VCaP (cell line): ENCODE results near the gene ACBD6.

Experiments
- H3K27ac ChIP-seq: fragments of 450-650 bp; 2 replicates; pipeline ENCODE4 v1.5.1; 2017
- TF ChIP-seq, protein P1 (sequence below): fragments of 450-650 bp; conservative IDR thresholded peaks from 2 replicates; pipeline ENCODE4 v1.5.1; 2017; ENCODE audit warnings: mild to moderate bottlenecking, moderate library complexity

Gene ACBD6

DNA sequence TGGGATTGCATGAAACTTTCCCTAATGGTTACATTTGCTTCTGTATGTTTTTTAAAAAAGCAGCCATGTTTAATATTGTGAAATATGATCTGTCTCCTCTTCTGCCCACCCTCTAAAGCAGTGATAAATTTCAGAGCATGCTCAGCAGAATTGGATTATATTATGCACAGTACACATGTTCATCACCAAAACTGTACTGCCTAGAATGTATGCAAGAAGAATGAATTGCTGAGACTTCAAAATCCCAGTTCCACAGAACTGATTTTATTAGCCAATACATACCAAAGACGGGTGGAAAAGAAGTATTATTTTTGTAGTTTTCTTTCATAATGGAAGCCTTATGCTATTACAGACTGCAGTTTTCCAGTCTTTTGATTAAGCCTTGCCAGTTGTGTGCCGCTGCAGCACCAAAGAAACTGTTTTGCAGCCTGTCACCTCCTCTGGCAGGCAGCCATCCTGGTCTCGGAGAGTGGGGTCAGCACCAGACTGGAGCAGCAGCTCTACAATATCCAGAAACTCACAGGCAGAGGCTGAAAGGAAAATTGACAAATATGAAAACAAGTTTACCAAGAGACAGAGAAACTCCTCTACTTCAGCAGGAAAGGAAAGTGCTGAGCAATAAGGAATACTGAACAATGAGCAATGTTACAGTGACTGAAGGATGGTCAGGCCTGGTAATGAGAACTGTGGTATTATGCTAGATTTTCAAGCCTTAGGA, 214.2 kb downstream of the ACBD6 start:
- H3K27ac ChIP-seq = no peak overlapping the region
- TF ChIP-seq, protein P1, sequence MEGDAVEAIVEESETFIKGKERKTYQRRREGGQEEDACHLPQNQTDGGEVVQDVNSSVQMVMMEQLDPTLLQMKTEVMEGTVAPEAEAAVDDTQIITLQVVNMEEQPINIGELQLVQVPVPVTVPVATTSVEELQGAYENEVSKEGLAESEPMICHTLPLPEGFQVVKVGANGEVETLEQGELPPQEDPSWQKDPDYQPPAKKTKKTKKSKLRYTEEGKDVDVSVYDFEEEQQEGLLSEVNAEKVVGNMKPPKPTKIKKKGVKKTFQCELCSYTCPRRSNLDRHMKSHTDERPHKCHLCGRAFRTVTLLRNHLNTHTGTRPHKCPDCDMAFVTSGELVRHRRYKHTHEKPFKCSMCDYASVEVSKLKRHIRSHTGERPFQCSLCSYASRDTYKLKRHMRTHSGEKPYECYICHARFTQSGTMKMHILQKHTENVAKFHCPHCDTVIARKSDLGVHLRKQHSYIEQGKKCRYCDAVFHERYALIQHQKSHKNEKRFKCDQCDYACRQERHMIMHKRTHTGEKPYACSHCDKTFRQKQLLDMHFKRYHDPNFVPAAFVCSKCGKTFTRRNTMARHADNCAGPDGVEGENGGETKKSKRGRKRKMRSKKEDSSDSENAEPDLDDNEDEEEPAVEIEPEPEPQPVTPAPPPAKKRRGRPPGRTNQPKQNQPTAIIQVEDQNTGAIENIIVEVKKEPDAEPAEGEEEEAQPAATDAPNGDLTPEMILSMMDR = no peak

DNA sequence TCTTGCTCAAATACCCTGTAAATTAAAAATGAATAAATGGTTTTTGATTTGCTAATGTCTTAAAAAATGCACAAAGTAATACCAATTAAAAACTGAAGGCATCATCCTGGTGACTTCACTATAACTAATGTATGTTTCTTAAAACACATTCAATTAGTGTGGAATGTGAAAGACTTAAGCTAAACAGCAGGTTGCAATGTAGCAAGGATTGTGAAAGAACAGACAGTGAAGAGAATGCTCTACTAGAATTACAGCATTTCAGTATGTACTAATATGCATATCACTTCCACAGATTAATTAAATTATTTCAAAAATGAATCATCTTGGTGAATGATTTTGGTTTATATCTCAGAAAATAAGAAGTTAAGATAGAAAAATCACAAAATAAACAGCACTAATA, 216.0 kb downstream of the ACBD6 start:
- H3K27ac ChIP-seq = no peak overlapping the region
- TF ChIP-seq, protein P1 = no peak

DNA sequence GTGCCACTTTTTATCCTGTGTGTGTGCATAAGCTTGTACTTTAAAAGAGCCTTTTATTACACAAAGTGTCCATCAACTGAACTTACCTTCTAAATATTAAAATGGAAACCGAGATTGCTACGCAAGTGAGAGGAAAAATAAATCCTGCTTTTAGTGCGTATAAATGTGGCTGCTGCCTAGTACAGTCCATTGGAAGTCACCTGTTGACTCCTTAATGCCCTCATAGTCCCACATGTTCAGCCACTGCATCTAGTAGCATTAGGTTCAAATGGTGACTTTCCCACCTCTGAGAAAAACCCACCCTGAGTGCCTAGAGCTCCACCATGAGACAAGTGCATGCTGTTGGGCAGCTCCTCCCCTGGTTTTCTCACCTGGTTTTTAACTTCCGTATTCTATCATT, 219.3 kb downstream of the ACBD6 start:
- H3K27ac ChIP-seq = no peak overlapping the region
- TF ChIP-seq, protein P1 = no peak

DNA sequence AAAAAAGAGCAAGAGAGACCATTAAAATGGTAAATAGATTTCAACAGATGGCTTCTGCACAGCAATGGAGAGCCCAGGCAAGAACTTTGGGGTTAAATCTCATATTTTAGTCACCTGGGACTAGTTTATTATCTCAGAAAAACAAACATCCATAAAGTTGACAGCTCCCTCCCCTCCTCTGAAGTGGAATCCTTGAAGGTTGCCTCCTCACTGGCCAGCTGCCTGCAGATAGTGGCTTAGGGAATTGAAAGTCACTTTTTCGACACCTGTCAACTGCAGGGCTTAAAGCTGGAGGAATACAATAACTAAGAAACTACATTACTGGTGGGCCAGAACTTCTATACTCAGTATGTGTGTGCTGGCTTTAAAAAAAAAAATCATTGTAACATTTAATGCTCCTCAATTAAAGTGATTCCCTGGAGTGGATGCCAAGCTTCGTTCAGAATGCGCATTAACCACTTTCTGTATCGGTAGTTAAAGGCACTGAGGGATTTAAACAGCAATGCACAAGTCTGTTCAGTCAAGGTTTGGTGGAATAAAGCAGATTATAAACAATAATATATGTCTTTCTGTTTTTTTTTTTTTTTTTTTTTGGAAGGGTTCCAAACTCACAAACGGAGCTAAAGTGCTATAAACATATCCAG, 219.9 kb downstream of the ACBD6 start:
- TF ChIP-seq, protein P1 = no peak
- no peak overlapping the region for H3K27ac ChIP-seq

DNA sequence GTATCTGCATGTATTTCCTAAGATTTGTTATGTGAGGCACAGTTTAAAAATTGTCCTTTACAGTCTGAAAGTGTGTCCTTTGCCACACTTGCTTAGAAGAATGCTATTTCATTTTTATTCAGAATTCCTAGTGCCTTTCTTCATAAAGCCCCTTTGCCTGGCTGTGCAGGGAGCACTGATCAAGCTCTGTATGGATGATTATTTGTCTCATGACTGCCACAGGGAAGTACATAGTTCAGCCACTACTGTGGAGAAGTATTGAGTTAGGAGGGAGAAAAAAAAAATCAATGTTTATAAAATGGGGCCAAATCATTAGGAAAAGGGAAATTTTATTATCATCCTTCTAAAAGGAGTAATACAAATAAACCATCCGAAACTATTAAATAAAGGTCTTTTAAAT, 220.9 kb downstream of the ACBD6 start:
- TF ChIP-seq, protein P1 = no peak
- H3K27ac ChIP-seq = no peak overlapping the region

DNA sequence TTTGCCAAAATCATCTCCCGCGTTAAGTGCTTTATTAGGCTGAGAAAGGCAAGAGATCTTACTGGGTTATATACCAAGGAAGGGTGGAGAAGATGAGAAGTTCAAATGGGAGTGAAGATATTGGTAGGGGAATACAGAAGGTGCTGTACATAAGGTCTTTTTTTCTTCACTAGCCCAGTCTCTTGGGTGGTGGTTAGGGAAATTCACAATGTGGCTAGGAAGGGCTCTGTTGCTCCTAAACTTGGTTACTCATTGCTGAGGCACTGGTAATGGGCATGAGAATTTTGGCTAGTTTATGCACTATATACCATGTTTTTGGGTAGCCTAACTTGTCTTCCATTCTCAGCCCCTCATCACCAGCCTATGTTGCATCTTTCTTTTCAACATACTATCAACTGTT, 221.8 kb downstream of the ACBD6 start:
- TF ChIP-seq, protein P1 = no peak
- H3K27ac ChIP-seq = no peak overlapping the region

DNA sequence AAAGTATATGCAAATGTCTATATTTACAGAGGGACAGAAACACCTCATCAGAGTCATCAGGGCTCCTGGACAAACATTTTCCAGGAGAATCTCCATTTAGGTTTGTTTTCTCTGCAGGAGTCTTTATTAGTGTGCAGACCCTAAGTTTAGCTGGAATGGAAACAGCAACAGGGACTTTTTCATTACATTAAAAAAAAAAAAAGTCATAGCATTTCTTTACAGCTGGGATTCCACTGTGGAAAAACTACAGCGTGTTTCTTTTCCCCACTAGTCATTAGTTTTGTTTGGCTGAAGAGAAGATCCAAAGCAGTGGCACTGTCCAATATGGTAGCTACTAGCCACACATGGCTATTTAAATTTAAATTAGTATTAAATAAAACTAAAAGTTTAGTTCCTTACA, 222.7 kb downstream of the ACBD6 start:
- TF ChIP-seq, protein P1 = no peak
- no peak overlapping the region for H3K27ac ChIP-seq
